H9 (cell line): ENCODE measurements around the gene GASK1B. TPM values are rescaled to one million over a fixed set of nuclear protein-coding genes. Genes with fewer than 3 reads are reported as not detected.

Experiments
- DNase-seq: peaks from one replicate; pipeline ENCODE4 v3.0.0-alpha.2; 2017
- H2AFZ ChIP-seq: one replicate; pipeline ENCODE4 v1.6.1; 2013; ENCODE audit warnings: mild to moderate bottlenecking, low read length, control low read depth, moderate library complexity
- H2AK5ac ChIP-seq: 2 replicates; pipeline ENCODE4 v1.6.1; 2013; ENCODE audit warnings: low read length, control low read depth, mixed read lengths; ENCODE audit not compliant: insufficient read length
- H2BK120ac ChIP-seq: one replicate; pipeline ENCODE4 v1.6.1; 2013; ENCODE audit warnings: low read depth, mild to moderate bottlenecking, low read length, control low read depth, inconsistent platforms; ENCODE audit not compliant: poor library complexity, severe bottlenecking
- H2BK12ac ChIP-seq: 2 replicates; pipeline ENCODE4 v1.6.1; 2013; ENCODE audit warnings: low read length, control low read depth, mixed read lengths, low read depth; ENCODE audit not compliant: insufficient read length
- H2BK15ac ChIP-seq: 2 replicates; pipeline ENCODE4 v1.6.1; 2013; ENCODE audit warnings: low read depth, low read length, control low read depth
- H2BK20ac ChIP-seq: one replicate; pipeline ENCODE4 v1.6.1; 2013; ENCODE audit warnings: low read depth, mild to moderate bottlenecking, low read length, control low read depth, inconsistent platforms; ENCODE audit not compliant: poor library complexity, severe bottlenecking
- H2BK5ac ChIP-seq: 2 replicates; pipeline ENCODE4 v1.6.1; 2013; ENCODE audit warnings: low read length, control low read depth, mixed read lengths; ENCODE audit not compliant: insufficient read length
- H3K14ac ChIP-seq: 2 replicates; pipeline ENCODE4 v1.6.1; 2013; ENCODE audit warnings: low read length, control low read depth; ENCODE audit not compliant: insufficient read depth
- H3K18ac ChIP-seq: 2 replicates; pipeline ENCODE4 v1.6.1; 2013; ENCODE audit warnings: low read depth, mild to moderate bottlenecking, mixed read lengths, low read length, control low read depth; ENCODE audit not compliant: insufficient read length
- H3K23ac ChIP-seq: 2 replicates; pipeline ENCODE4 v1.6.1; 2013; ENCODE audit warnings: low read length, control low read depth, mixed read lengths, low read depth; ENCODE audit not compliant: insufficient read length
- H3K23me2 ChIP-seq: 2 replicates; pipeline ENCODE4 v1.6.1; 2013; ENCODE audit warnings: low read depth, mild to moderate bottlenecking, mixed read lengths, low read length, control low read depth; ENCODE audit not compliant: insufficient read length, poor library complexity, severe bottlenecking
- H3K27ac ChIP-seq: 2 replicates; pipeline ENCODE4 v1.5.1; 2013; ENCODE audit warnings: low read length, control low read depth, mixed read lengths, low read depth; ENCODE audit not compliant: insufficient read length
- H3K27me3 ChIP-seq: 2 replicates; pipeline ENCODE4 v1.6.1; 2013; ENCODE audit warnings: low read length, control low read depth, inconsistent platforms; ENCODE audit not compliant: insufficient read depth
- H3K4ac ChIP-seq: 2 replicates; pipeline ENCODE4 v1.6.1; 2013; ENCODE audit warnings: low read depth, mild to moderate bottlenecking, control low read depth, inconsistent platforms, low read length, moderate library complexity
- H3K4me1 ChIP-seq: 2 replicates; pipeline ENCODE4 v1.6.1; 2013; ENCODE audit warnings: low read length, control low read depth, inconsistent platforms; ENCODE audit not compliant: insufficient read depth
- H3K4me2 ChIP-seq: 2 replicates; pipeline ENCODE4 v1.6.1; 2013; ENCODE audit warnings: low read length, control low read depth, mixed read lengths; ENCODE audit not compliant: insufficient read length, insufficient read depth
- H3K56ac ChIP-seq: 2 replicates; pipeline ENCODE4 v1.6.1; 2013; ENCODE audit warnings: low read depth, mild to moderate bottlenecking, mixed read lengths, low read length, control low read depth; ENCODE audit not compliant: insufficient read length
- H3K79me1 ChIP-seq: 2 replicates; pipeline ENCODE4 v1.6.1; 2013; ENCODE audit warnings: low read depth, mild to moderate bottlenecking, moderate library complexity, low read length, control low read depth, inconsistent platforms; ENCODE audit not compliant: insufficient read depth, poor library complexity, severe bottlenecking
- H3K79me2 ChIP-seq: 2 replicates; pipeline ENCODE4 v1.6.1; 2013; ENCODE audit warnings: low read length, control low read depth, inconsistent platforms; ENCODE audit not compliant: insufficient read depth
- H3K9ac ChIP-seq: 2 replicates; pipeline ENCODE4 v1.6.1; 2013; ENCODE audit warnings: low read length, control low read depth, mixed read lengths; ENCODE audit not compliant: insufficient read length; ENCODE audit errors: extremely low read depth
- H3K9me3 ChIP-seq: one replicate; pipeline ENCODE4 v1.6.1; 2013; ENCODE audit warnings: low read depth, low read length, inconsistent platforms; ENCODE audit not compliant: control insufficient read depth
- H3T11ph ChIP-seq: one replicate; pipeline ENCODE4 v1.6.1; 2013; ENCODE audit warnings: mild to moderate bottlenecking, low read length, control low read depth, inconsistent platforms
- H4K20me1 ChIP-seq: one replicate; pipeline ENCODE4 v1.6.1; 2013; ENCODE audit not compliant: control insufficient read depth, insufficient read length, insufficient read depth
- H4K5ac ChIP-seq: 2 replicates; pipeline ENCODE4 v1.6.1; 2013; ENCODE audit warnings: low read depth, mild to moderate bottlenecking, mixed read lengths, low read length, control low read depth; ENCODE audit not compliant: insufficient read length
- H4K8ac ChIP-seq: replicated peaks from 2 replicates; pipeline ENCODE4 v1.6.1; 2013; ENCODE audit warnings: low read length, control low read depth, mixed read lengths, low read depth; ENCODE audit not compliant: insufficient read length
- H4K91ac ChIP-seq: 2 replicates; pipeline ENCODE4 v1.6.1; 2013; ENCODE audit warnings: low read depth, mild to moderate bottlenecking, moderate library complexity, mixed read lengths, low read length, control low read depth; ENCODE audit not compliant: insufficient read length
- H3K27ac Mint-ChIP-seq, 3 experiments: 2 replicates in 2 of 3; 3 replicates in 1 of 3; pipeline ENCODE4 v1.8.0; 2020 to 2021; ENCODE audit warnings: mixed read lengths in 3 of 3, mild to moderate bottlenecking in 1 of 3, moderate library complexity in 1 of 3
- H3K27me3 Mint-ChIP-seq: 2 replicates; pipeline ENCODE4 v1.8.0; 2021; ENCODE audit warnings: low read depth, mild to moderate bottlenecking, moderate library complexity, mixed read lengths
- H3K36me3 Mint-ChIP-seq, 3 experiments: 2 replicates in 2 of 3; 3 replicates in 1 of 3; pipeline ENCODE4 v1.8.0; 2020 to 2021; ENCODE audit warnings: low read depth in 3 of 3, mixed read lengths in 3 of 3; ENCODE audit not compliant: insufficient read depth in 1 of 3
- H3K4me1 Mint-ChIP-seq, 2 experiments: 2 replicates each; pipeline ENCODE4 v1.8.0; 2020; ENCODE audit warnings: mixed read lengths in 2 of 2
- H3K4me3 Mint-ChIP-seq, 2 experiments: 2 replicates in 1 of 2; 3 replicates in 1 of 2; pipeline ENCODE4 v1.8.0; 2020 to 2021; ENCODE audit warnings: mild to moderate bottlenecking in 2 of 2, mixed read lengths in 2 of 2, moderate library complexity in 1 of 2
- H3K9me3 Mint-ChIP-seq, 2 experiments: 2 replicates in 1 of 2; 3 replicates in 1 of 2; pipeline ENCODE4 v1.8.0; 2020; ENCODE audit warnings: mild to moderate bottlenecking in 2 of 2, mixed read lengths in 2 of 2, moderate library complexity in 1 of 2
- CTCF ChIP-seq: fragments of 200-600 bp; sonication (generic); conservative IDR thresholded peaks from 3 replicates; pipeline ENCODE4 v1.8.0; 2021; ENCODE audit warnings: antibody characterized with exemption, mild to moderate bottlenecking
- WGBS: extraction: QIAGEN DNeasy Blood & Tissue Kit; methylation state at CpG from one replicate; pipeline ENCODE4 v1.1.7; 2013; ENCODE audit warnings: missing lambda C conversion rate, low lambda C conversion rate, mixed read lengths; ENCODE audit not compliant: insufficient read length; ENCODE audit errors: extremely low coverage; 5-methylcytosine and 5-hydroxymethylcytosine counted together
- total RNA-seq: library from RNA; stranded (reverse); gene quantifications from 2 replicates; pipeline ENCODE4 v1.2.1, GENCODE V29; 2021

Gene GASK1B
- total RNA-seq, 1 experiment from 2014 or later, result not detected

DNA sequence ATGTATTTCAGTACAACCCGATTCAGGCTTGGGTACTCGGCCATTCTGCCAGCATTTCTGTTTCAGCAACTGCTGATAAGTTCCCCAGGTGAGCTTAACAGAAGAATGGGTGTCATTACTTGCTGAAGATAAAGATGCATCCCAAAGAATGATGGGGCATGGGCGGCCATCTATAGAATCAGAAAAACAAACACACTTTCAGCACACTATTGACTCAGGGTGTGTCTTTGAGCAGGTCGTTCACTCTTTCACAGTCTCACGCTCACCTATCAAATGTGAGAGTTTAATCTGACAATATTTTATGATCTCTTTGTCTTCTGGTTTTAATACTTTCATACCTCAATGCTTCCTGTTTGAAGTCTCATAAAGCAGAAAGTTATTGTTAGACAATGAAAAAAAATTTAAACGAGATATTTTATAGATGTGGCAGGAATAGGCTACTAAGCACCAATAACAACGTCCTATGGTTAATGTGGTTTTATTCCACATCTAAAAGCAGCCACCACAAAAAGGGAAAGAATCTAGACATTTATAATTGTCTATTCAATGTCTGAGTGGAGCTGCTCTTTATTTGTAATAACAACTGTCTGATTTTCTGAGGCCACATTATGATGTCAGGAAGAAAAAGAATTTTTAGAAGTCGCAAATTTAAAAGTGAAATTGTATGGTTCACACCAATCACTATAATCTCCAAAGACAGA, 17.0 kb downstream of the GASK1B start:
- Histone ChIP-seq H3K9ac (no peak overlapping the region), H3K79me2 (no peaks in the 10 kb centered on the region), H3K18ac (no peak overlapping the region), H3K23me2 (no peaks in the 10 kb centered on the region), H4K20me1 (no peaks in the 10 kb centered on the region), H2BK15ac (no peak overlapping the region), H2AK5ac (no peak overlapping the region), H2AFZ (no peak overlapping the region), H2BK12ac (no peak overlapping the region), H3K23ac (no peak overlapping the region), H3K4me2 (no peak overlapping the region), H3K27ac (no peak overlapping the region), H2BK20ac (no peak overlapping the region), H4K8ac (no peak overlapping the region), H3K4ac (no peak overlapping the region), H3T11ph (no peak overlapping the region), H3K27me3 (no peaks in the 10 kb centered on the region), H3K4me1 (no peaks in the 10 kb centered on the region; the same call in 1 of the 2 replicates), H3K9me3 (no peaks in the 10 kb centered on the region), H3K79me1 (no peaks in the 10 kb centered on the region), H3K14ac (no peak overlapping the region), H4K91ac (no peak overlapping the region), H2BK5ac (no peak overlapping the region), H2BK120ac (no peak overlapping the region), H3K56ac (no peak overlapping the region), H4K5ac (no peak overlapping the region)
- no peak for TF ChIP-seq CTCF
- no peaks in the 10 kb centered on the region for H3K27me3 Mint-ChIP-seq
- no peak overlapping the region for H3K4me3 Mint-ChIP-seq
- H3K36me3 Mint-ChIP-seq, result no peaks in the 10 kb centered on the region; a peak in 2 of 7 replicates
- peaks cover 0 to 2% of the 10 kb centered on the region in 2 experiments; a peak in 1 of 5 replicates for H3K9me3 Mint-ChIP-seq
- no CpG with 5 or more reads among the region's 8 CpGs for WGBS
- no peak for DNase-seq
- H3K27ac Mint-ChIP-seq, result no peak overlapping the region
- H3K4me1 Mint-ChIP-seq, result peaks cover 6 to 11% of the 10 kb centered on the region in 2 experiments; a peak in 3 of 4 replicates
